Lower leg skin (tissue), 3 donors: ENCODE data around the gene SYNPO2.

ENCODE experiments used
- POLR2A ChIP-seq, 2 donors: fragments of 450-650 bp; IDR thresholded peaks; one replicate each; pipeline ENCODE4 v1.6.1; 2016 to 2017; ENCODE audit warnings: antibody characterized with exemption in 2 of 2, mild to moderate bottlenecking in 1 of 2, moderate library complexity in 1 of 2
- TF ChIP-seq, protein P1 (sequence below), 3 donors: fragments of 450-650 bp; IDR thresholded peaks; one replicate each; pipeline ENCODE4 v1.5.1; 2016; ENCODE audit warnings: antibody characterized with exemption in 3 of 3, mild to moderate bottlenecking in 3 of 3, moderate library complexity in 2 of 3

DNA sequence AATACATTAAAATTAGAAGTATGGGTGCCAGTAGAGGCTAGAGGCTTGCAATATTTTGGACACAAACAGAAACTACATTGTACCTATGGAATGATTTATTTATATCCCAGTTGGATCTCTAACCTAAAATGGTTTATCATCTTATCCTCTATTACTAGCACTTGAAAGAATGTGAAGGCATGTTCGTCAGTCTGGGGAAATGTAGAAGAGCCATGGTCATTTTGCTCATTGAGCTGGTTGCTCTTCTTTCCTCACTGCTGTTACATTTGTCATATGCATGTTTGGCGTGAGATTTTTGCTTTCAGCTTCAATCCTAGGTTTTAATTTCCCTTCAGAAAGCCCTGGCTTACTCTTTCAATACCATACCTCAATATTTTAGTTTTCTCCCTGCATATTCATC is 164.6 kb downstream of the SYNPO2 start:
- no peak for TF ChIP-seq POLR2A (IDR thresholded peaks at IDR 0.05)
- TF ChIP-seq, protein P1, sequence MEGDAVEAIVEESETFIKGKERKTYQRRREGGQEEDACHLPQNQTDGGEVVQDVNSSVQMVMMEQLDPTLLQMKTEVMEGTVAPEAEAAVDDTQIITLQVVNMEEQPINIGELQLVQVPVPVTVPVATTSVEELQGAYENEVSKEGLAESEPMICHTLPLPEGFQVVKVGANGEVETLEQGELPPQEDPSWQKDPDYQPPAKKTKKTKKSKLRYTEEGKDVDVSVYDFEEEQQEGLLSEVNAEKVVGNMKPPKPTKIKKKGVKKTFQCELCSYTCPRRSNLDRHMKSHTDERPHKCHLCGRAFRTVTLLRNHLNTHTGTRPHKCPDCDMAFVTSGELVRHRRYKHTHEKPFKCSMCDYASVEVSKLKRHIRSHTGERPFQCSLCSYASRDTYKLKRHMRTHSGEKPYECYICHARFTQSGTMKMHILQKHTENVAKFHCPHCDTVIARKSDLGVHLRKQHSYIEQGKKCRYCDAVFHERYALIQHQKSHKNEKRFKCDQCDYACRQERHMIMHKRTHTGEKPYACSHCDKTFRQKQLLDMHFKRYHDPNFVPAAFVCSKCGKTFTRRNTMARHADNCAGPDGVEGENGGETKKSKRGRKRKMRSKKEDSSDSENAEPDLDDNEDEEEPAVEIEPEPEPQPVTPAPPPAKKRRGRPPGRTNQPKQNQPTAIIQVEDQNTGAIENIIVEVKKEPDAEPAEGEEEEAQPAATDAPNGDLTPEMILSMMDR (IDR thresholded peaks at IDR 0.05) = no peak
